ENCODE measurements around the gene FAM227A. TPM values are rescaled to one million over a fixed set of nuclear protein-coding genes. Genes with fewer than 3 reads are reported as not detected.
"Not testable (repeated sequence)": the region's sequence is repeated elsewhere in the genome, so short reads cannot be mapped to it uniquely, and the experiment has no call there.

FAM227A gene
- total and polyA plus RNA-seq, 7 experiments from 2014 or later = 0.05 to 1.0 (median 0.30) TPM; not detected in 3

DNA sequence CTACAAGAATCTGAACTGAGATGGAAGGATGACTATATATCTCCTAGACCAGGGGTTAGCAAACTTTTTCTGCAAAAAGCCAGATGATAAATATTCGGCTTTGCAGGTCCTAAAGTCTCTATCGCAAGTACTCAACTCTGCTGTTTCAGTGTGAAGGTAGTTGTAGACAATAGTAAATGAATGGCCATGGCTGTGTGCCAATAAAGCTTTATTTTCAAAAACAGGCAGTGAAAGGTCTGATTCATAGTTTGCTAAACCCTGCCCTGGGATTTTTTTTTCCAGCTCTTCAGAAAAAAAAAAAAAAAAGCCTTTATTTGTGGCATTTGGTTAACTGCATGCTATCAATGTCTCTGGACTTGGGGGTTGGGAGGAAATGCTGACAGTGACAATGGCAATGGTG is 37.5 kb downstream of the FAM227A start:
- no peak overlapping the region for H3K4me3 Mint-ChIP-seq
- H3K9me3 ChIP-seq (ENCODE audit: control insufficient read depth in 2 of 3, low read length in 3 of 3) = peaks cover 0 to 11% (median 0%) of the 10 kb centered on the region in 3 experiments
- H3K36me3 Mint-ChIP-seq = peaks cover 0 to 7% (median 0%) of the 10 kb centered on the region in 5 donors
- peaks cover 0 to 20% (median 11%) of the 10 kb centered on the region in 11 donors for H3K9me3 Mint-ChIP-seq
- no peaks in the 10 kb centered on the region for H3K4me1 ChIP-seq (ENCODE audit: control insufficient read depth in 2 of 2, insufficient read depth in 2 of 2, low read length in 2 of 2)
- DNase-seq (no peak), ATAC-seq (no peak)
- H3K27me3 ChIP-seq (ENCODE audit: control insufficient read depth in 2 of 2, insufficient read depth in 2 of 2, low read length in 2 of 2) = no peaks in the 10 kb centered on the region
- H3K4me3 ChIP-seq (ENCODE audit: low read length) = no peak overlapping the region
- no peak overlapping the region for H3K27ac ChIP-seq (ENCODE audit: low read depth, low read length)
- intact Hi-C loops (cut with micrococcal nuclease) = no loop called here
- H3K36me3 ChIP-seq (ENCODE audit: control insufficient read depth in 2 of 3, insufficient read depth in 3 of 3, low read length in 3 of 3) = no peaks in the 10 kb centered on the region
- ChIA-PET CTCF (no interaction called here), POLR2A (no interaction called here)
- no peak overlapping the region for H3K27ac Mint-ChIP-seq
- peaks cover 0 to 25% (median 5%) of the 10 kb centered on the region in 5 donors for H3K27me3 Mint-ChIP-seq
- peaks cover 0 to 2% (median 0%) of the 10 kb centered on the region in 7 donors for H3K4me1 Mint-ChIP-seq

DNA sequence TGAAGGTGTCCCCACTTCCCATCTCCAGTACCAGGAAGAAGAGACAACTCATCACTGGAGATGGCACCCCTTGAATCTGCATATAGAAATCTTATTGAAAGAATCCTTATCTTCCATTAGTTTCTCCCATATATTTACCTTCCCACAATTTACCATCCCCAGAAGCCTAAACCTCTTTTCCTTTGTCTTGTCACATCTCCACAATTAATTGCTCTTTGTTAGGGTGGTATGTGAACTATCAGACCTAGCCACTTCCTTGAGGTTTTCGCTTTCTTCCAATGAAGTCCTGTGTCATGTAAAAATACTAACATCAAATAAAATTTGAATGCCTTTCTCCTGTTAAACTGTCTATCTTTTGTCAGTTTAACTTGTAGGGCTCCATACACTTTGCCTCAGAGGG is 37.9 kb downstream of the FAM227A start:
- Mint-ChIP-seq H3K27me3 (peaks cover 0 to 24% (median 5%) of the 10 kb centered on the region in 5 donors), H3K9me3 (peaks cover 0 to 20% (median 11%) of the 10 kb centered on the region in 11 donors), H3K27ac (no peak overlapping the region), H3K4me3 (no peak overlapping the region), H3K36me3 (peaks cover 0 to 7% (median 0%) of the 10 kb centered on the region in 5 donors), H3K4me1 (peaks cover 0 to 2% (median 0%) of the 10 kb centered on the region in 7 donors)
- intact Hi-C loops (cut with micrococcal nuclease) = no loop called here
- DNase-seq (no peak), ATAC-seq (no peak)
- Histone ChIP-seq H3K27me3 (ENCODE audit: control insufficient read depth in 2 of 2, insufficient read depth in 2 of 2, low read length in 2 of 2) (no peaks in the 10 kb centered on the region), H3K36me3 (ENCODE audit: control insufficient read depth in 2 of 3, insufficient read depth in 3 of 3, low read length in 3 of 3) (no peaks in the 10 kb centered on the region), H3K4me3 (ENCODE audit: low read length) (no peak overlapping the region), H3K4me1 (ENCODE audit: control insufficient read depth in 2 of 2, insufficient read depth in 2 of 2, low read length in 2 of 2) (no peaks in the 10 kb centered on the region), H3K9me3 (ENCODE audit: control insufficient read depth in 2 of 3, low read length in 3 of 3) (peaks cover 0 to 11% (median 0%) of the 10 kb centered on the region in 3 experiments), H3K27ac (ENCODE audit: low read depth, low read length) (no peak overlapping the region)
- POLR2A ChIA-PET = no interaction called here
- CTCF ChIA-PET = interaction anchor here (0.6 kb wide), 1 partner anchor 55 kb away, joined by 3 read pairs; no protein-coding TSS in a partner anchor

GRCh38 chr22:38615064-38615405 is 41.2 kb downstream of the FAM227A start:
- peaks cover 0 to 11% (median 0%) of the 10 kb centered on the region in 3 experiments for H3K9me3 ChIP-seq (ENCODE audit: control insufficient read depth in 2 of 3, low read length in 3 of 3)
- H3K4me1 Mint-ChIP-seq; POLR2A ChIA-PET; CTCF ChIA-PET; ATAC-seq; H3K27ac Mint-ChIP-seq; H3K4me1 ChIP-seq (ENCODE audit: control insufficient read depth in 2 of 2, insufficient read depth in 2 of 2, low read length in 2 of 2); DNase-seq; H3K27me3 ChIP-seq (ENCODE audit: control insufficient read depth in 2 of 2, insufficient read depth in 2 of 2, low read length in 2 of 2); H3K4me3 Mint-ChIP-seq; H3K36me3 ChIP-seq (ENCODE audit: control insufficient read depth in 2 of 3, insufficient read depth in 3 of 3, low read length in 3 of 3); H3K27ac ChIP-seq (ENCODE audit: low read depth, low read length); H3K4me3 ChIP-seq (ENCODE audit: low read length); H3K36me3 Mint-ChIP-seq; intact Hi-C loops (cut with micrococcal nuclease): not testable (repeated sequence)
- H3K9me3 Mint-ChIP-seq = peaks cover 0 to 20% (median 11%) of the 10 kb centered on the region in 11 donors
- H3K27me3 Mint-ChIP-seq = peaks cover 0 to 24% (median 5%) of the 10 kb centered on the region in 5 donors

DNA sequence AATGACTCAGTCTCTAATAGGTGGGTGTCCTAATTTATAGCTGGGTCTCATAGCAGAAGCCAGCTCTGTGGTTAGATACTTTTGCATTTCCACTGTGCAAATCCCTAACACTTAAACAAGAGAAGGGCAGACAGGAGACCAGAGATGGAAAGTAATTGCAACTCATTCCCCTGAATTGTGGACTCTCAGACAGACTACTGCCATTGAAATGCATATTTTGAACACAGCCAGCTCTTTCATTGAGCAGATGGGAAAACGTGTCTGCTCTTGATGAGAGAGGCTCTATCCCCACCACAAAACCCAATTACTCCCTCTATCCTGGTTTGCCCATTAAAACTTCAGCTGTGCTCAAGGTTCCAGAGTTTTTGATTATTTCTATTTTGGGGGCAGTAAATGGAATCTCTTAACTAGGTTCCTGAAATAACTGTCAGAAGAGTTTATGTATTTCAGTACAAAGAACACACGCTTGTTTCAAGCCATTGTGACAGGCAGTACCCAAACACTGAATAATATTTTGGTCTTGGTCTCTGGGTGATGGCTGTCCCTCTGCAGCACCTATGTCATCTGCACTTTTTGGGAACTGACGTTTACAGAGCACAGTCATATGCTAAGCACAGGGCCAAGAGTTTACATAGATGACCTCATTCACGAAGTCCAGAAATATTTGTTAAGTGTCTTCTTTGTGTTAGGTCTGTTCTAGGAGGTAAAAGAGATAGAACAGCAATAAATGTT is 41.7 kb downstream of the FAM227A start:
- H3K27ac ChIP-seq (ENCODE audit: low read depth, low read length) = no peak overlapping the region
- H3K4me1 ChIP-seq (ENCODE audit: control insufficient read depth in 2 of 2, insufficient read depth in 2 of 2, low read length in 2 of 2) = no peaks in the 10 kb centered on the region
- Mint-ChIP-seq H3K27ac (no peak overlapping the region), H3K4me1 (peaks cover 0 to 2% (median 0%) of the 10 kb centered on the region in 7 donors), H3K9me3 (peaks cover 0 to 20% (median 11%) of the 10 kb centered on the region in 11 donors), H3K27me3 (peaks cover 0 to 24% (median 5%) of the 10 kb centered on the region in 5 donors), H3K36me3 (peaks cover 0 to 7% (median 0%) of the 10 kb centered on the region in 5 donors), H3K4me3 (no peak overlapping the region)
- POLR2A ChIA-PET = no interaction called here
- H3K27me3 ChIP-seq (ENCODE audit: control insufficient read depth in 2 of 2, insufficient read depth in 2 of 2, low read length in 2 of 2) = no peaks in the 10 kb centered on the region
- DNase-seq = no peak
- intact Hi-C loops (cut with micrococcal nuclease) = no loop called here
- H3K9me3 ChIP-seq (ENCODE audit: control insufficient read depth in 2 of 3, low read length in 3 of 3) = peaks cover 0 to 11% (median 0%) of the 10 kb centered on the region in 3 experiments
- ATAC-seq = no peak
- CTCF ChIA-PET = no interaction called here
- H3K4me3 ChIP-seq (ENCODE audit: low read length) = no peak overlapping the region
- H3K36me3 ChIP-seq (ENCODE audit: control insufficient read depth in 2 of 3, insufficient read depth in 3 of 3, low read length in 3 of 3) = no peaks in the 10 kb centered on the region

GRCh38 chr22:38613588-38613987 is 42.6 kb downstream of the FAM227A start:
- no peak for DNase-seq
- Mint-ChIP-seq H3K4me1 (peaks cover 0 to 2% (median 0%) of the 10 kb centered on the region in 7 donors), H3K4me3 (no peak overlapping the region), H3K36me3 (peaks cover 0 to 6% (median 0%) of the 10 kb centered on the region in 5 donors), H3K27me3 (peaks cover 0 to 19% (median 5%) of the 10 kb centered on the region in 5 donors), H3K27ac (no peak overlapping the region), H3K9me3 (peaks cover 0 to 18% (median 11%) of the 10 kb centered on the region in 11 donors)
- ChIA-PET POLR2A (no interaction called here), CTCF (no interaction called here)
- Histone ChIP-seq H3K4me1 (ENCODE audit: control insufficient read depth in 2 of 2, insufficient read depth in 2 of 2, low read length in 2 of 2) (no peaks in the 10 kb centered on the region), H3K27ac (ENCODE audit: low read depth, low read length) (no peak overlapping the region), H3K4me3 (ENCODE audit: low read length) (no peak overlapping the region), H3K27me3 (ENCODE audit: control insufficient read depth in 2 of 2, insufficient read depth in 2 of 2, low read length in 2 of 2) (no peaks in the 10 kb centered on the region), H3K36me3 (ENCODE audit: control insufficient read depth in 2 of 3, insufficient read depth in 3 of 3, low read length in 3 of 3) (no peaks in the 10 kb centered on the region), H3K9me3 (ENCODE audit: control insufficient read depth in 2 of 3, low read length in 3 of 3) (peaks cover 0 to 11% (median 0%) of the 10 kb centered on the region in 3 experiments)
- no peak for ATAC-seq
- intact Hi-C loops (cut with micrococcal nuclease) = no loop called here

- Histone ChIP-seq H3K4me3 (ENCODE audit: low read length) (no peak overlapping the region), H3K9me3 (ENCODE audit: control insufficient read depth in 2 of 3, low read length in 3 of 3) (peaks cover 0 to under 1% (median 0%) of the 10 kb centered on the region in 3 experiments), H3K36me3 (ENCODE audit: control insufficient read depth in 2 of 3, insufficient read depth in 3 of 3, low read length in 3 of 3) (no peaks in the 10 kb centered on the region), H3K4me1 (ENCODE audit: control insufficient read depth in 2 of 2, insufficient read depth in 2 of 2, low read length in 2 of 2) (no peaks in the 10 kb centered on the region), H3K27ac (ENCODE audit: low read depth, low read length) (no peak overlapping the region), H3K27me3 (ENCODE audit: control insufficient read depth in 2 of 2, insufficient read depth in 2 of 2, low read length in 2 of 2) (no peaks in the 10 kb centered on the region)
- Mint-ChIP-seq H3K36me3 (no peaks in the 10 kb centered on the region), H3K9me3 (peaks cover 0 to 11% (median 0%) of the 10 kb centered on the region in 11 donors), H3K27ac (no peak overlapping the region), H3K27me3 (peaks cover 0 to 13% (median 5%) of the 10 kb centered on the region in 5 donors), H3K4me1 (peaks cover 0 to 2% (median 0%) of the 10 kb centered on the region in 7 donors), H3K4me3 (no peak overlapping the region)
- POLR2A ChIA-PET = interaction anchor here (0.6 kb wide), 1 partner anchor 74 kb away, joined by 3 read pairs; no protein-coding TSS in a partner anchor
- ATAC-seq (no peak), DNase-seq (no peak)
- intact Hi-C loops (cut with micrococcal nuclease) = no loop called here
- CTCF ChIA-PET = no interaction called here
Observed at GRCh38 chr22:38612217-38613006, 43.8 kb downstream of the FAM227A start.

All from naive thymus-derived CD4-positive, alpha-beta T cell (primary cell).